Stimulated activated CD4-positive, alpha-beta T cell treated with anti-CD3 and anti-CD28 coated beads, Interleukin-15, amount 100 ng/mL, for 48 hours (primary cell): ENCODE measurements around the gene MORN1.

ENCODE experiments used
- DNase-seq, 2 donors: peaks; one replicate each; pipeline ENCODE4 v3.0.0-alpha.2; 2020; ENCODE audit warnings: low read depth in 2 of 2

The MORN1 gene

DNA sequence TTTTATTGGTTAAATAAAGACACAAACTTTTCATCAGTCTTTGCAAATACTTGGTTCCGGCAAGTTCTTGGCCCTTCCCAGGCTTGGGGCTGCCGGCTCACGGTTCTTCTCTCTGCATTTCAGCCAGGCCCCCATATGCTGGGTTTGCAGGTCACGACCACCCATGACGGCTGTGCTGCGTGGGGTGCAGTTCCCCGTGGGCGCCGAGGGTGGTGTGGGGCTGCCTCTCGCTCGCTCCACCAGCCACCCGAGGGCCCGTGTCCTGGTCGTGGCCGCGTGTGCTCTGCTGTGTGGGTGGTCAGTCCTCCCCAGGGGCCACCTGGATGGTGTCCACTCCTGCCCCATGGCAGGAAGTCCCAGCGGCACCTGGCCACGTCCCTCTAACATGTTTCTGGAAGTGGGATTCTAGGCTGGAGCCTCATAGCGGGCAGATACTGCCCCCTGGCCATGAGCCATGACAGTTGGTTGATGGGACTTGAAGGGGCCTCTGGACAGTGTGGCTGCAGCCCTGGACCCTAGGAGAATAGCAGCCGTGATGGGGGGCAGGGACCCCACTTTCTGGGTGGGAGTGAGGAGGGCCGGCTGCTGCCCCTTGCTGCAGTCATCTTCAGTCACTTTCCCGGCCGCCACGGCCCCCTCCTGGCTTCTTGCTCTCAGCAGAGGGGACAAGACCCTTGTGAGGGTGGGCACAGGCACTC, 117.0 kb downstream of the MORN1 start:
- DNase-seq: no peak

DNA sequence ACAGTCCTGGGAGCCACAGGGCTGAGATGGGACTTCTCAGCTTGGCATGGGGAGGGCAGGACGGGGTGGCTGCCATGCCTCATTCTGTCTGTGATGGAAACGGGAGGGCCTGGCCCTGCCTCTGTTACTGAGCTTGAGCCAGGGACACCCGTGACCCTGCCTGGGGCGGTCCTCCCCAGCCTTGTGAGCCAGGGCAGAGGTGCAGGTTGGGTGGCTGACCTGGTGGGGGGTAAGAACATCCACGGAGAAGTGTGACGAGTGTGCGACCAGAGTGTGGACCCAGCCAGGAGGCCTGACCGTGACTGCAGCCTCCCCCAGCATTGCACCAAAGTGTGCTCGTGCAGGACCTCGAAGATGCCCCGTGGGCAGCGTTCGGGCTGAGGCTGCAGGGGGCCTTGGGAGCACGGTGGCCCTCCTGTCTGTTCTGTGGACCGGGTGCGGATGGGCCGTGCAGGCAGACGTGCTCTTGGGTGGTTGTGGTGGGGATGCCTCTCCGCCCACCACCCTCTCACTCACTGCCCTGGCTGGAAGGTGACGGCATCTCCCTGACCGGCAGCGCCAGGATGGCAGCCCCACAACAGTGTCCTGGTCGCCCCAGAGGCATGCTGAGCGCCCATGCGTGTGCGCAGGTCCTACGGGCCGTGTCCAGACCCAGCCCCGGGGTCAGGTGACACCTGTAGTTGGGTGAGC, 117.8 kb downstream of the MORN1 start:
- no peak for DNase-seq

DNA sequence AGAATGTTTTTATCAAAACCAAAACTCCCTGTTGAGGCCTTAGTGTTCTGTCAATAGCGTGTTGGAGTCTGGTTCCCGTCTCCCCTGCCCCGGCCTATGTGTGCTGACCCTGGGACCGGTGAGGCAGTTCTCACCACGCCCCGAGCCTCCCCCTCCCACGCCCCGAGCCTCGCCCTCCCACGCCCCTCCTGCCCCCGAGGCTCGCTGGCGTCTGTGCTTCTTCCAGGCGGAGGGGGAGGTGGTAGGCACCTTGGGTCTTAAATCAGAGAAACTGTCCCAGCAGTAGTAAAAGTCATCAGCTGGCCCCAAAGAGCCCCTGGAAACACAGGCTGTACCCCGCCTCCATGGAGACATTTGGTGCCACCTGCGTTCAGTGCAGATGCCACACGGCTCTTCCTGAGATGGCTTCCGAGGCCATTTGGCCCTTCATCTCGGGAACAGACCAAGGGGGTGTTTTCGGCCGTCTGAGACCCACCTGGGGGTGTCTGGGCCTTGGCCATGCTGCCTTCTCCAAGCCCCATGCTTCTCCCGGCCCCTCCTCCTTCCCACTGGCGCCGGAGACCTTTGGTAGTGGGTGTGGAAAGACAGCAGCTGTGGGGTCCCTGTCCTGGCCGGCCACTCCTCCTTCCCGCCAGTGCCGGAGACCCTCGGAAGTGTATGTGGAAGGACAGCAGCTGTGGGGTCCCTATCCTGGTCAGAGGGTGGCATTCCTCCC, 118.5 kb downstream of the MORN1 start:
- DNase-seq: no peak

DNA sequence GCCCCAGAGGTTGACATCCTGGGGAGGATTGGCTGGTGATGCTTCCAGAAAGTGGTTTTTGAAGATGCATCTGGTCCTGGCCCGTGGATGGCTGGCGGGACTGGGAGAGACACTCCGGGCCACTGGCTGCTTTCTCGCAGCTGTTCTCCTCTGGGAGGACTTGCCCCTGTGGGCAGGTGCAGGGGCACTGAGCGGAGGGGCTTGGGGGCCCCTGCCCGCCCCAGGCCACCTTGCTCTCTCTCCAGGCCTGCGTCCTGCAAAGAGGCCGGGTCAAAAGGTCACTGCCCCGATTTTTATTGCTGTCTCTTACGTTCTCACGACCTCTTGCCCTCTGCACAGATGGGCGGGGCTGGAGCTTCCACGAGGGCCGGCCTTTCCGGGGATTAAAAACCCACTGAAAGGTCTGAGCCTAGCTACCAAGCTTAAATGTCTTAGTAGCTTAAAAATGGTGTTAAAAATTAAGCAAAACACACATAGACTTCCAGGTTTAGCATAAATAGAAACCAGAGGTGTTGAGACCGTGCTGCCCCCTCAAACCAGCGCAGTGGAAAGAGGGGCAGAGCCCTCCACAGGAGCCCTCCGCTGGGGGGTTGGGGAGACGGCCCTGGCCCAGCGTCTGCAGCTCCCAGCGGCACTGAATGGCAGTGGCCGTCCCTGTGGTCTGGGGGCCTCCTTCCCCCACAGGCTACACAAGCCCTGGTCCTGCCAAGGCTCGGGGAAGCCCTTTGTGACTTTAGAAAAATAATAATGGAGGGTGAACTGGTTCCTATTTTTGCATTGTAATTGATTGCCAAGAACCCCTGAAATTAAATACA, 119.3 kb downstream of the MORN1 start:
- no peak for DNase-seq
